ENCODE results near the gene SLC25A25. TPM values are rescaled to one million over a fixed set of nuclear protein-coding genes. Genes with fewer than 3 reads are reported as not detected.
A peak's percentile ranks its signal among the peaks of the same experiment; 100 is the strongest.
"Not testable (repeated sequence)": the region's sequence is repeated elsewhere in the genome, so short reads cannot be mapped to it uniquely, and the experiment has no call there.

The SLC25A25 gene
- total RNA-seq, 1 donor from 2014 or later = 16.8 TPM

GRCh38 chr9:128109050-128109709 lies 41.1 kb downstream of the SLC25A25 start:
- H3K4me1 Mint-ChIP-seq = peaks cover 3% of the 10 kb centered on the region
- H3K27ac Mint-ChIP-seq (ENCODE audit: unreplicated experiment) = no peak overlapping the region
- no peaks in the 10 kb centered on the region for H3K27me3 Mint-ChIP-seq (ENCODE audit: low read depth)
- H3K9me3 Mint-ChIP-seq = no peaks in the 10 kb centered on the region
- no peak for DNase-seq (ENCODE audit: low read depth, low spot score)
- peaks cover 5% of the 10 kb centered on the region for H3K36me3 Mint-ChIP-seq (ENCODE audit: low read depth)
- TF ChIP-seq, protein P1, sequence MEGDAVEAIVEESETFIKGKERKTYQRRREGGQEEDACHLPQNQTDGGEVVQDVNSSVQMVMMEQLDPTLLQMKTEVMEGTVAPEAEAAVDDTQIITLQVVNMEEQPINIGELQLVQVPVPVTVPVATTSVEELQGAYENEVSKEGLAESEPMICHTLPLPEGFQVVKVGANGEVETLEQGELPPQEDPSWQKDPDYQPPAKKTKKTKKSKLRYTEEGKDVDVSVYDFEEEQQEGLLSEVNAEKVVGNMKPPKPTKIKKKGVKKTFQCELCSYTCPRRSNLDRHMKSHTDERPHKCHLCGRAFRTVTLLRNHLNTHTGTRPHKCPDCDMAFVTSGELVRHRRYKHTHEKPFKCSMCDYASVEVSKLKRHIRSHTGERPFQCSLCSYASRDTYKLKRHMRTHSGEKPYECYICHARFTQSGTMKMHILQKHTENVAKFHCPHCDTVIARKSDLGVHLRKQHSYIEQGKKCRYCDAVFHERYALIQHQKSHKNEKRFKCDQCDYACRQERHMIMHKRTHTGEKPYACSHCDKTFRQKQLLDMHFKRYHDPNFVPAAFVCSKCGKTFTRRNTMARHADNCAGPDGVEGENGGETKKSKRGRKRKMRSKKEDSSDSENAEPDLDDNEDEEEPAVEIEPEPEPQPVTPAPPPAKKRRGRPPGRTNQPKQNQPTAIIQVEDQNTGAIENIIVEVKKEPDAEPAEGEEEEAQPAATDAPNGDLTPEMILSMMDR (conservative IDR thresholded peaks at IDR 0.05) = no peak
- peak overlapping the region; percentile 4 for H3K4me3 Mint-ChIP-seq

GRCh38 chr9:128111726-128112125 lies 43.7 kb downstream of the SLC25A25 start:
- not testable (repeated sequence) for H3K9me3 Mint-ChIP-seq; H3K4me1 Mint-ChIP-seq; H3K4me3 Mint-ChIP-seq; H3K36me3 Mint-ChIP-seq (ENCODE audit: low read depth); H3K27me3 Mint-ChIP-seq (ENCODE audit: low read depth); DNase-seq (ENCODE audit: low read depth, low spot score); H3K27ac Mint-ChIP-seq (ENCODE audit: unreplicated experiment)

DNA sequence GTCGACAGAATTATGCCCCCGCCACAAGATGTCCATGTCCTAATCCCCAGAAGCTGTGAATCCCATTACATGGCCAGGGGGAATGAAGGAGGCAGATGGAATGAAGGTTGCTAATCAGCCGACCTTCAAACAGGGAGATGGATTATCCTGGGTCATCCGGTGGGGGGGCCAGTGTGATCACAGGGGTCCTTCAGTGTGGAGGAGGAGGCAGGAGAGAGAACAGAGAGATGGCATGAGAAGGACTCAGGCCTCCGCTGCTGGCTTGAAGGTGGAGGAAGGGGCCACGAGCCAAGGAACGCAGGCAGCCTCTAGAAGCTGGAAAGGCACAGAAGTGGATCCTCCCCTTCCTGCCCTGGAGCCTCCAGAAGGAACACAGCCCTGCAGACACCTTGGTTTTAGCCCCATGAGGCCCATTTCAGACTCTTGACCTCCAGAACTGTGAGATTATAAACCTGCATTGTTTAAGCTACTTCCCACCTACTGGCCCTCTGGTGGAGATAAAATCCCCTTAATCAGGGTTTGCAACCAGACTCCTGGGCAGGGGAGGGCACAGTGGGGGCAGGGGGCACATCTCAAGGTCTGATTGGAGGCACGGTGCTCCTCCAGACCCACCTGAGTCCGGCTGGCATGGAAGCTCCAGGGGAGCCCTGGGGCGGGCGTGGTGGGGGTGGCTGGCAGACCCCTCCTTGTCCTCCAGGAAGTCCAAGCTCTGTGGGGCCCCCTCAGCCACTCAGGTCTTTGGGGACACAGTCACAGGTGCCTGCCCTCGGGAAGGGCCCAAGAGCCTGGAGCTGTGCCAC lies 45.7 kb downstream of the SLC25A25 start:
- Mint-ChIP-seq H3K27ac (ENCODE audit: unreplicated experiment) (peak overlapping the region; percentile 62), H3K4me1 (peaks cover 10% of the 10 kb centered on the region), H3K4me3 (no peak overlapping the region), H3K9me3 (no peaks in the 10 kb centered on the region), H3K27me3 (ENCODE audit: low read depth) (peaks cover 2% of the 10 kb centered on the region), H3K36me3 (ENCODE audit: low read depth) (peaks cover 5% of the 10 kb centered on the region)
- TF ChIP-seq, protein P1 (conservative IDR thresholded peaks at IDR 0.05) = no peak
- DNase-seq (ENCODE audit: low read depth, low spot score) = no peak

- no peaks in the 10 kb centered on the region for H3K9me3 Mint-ChIP-seq
- H3K36me3 Mint-ChIP-seq (ENCODE audit: low read depth) = peaks cover 5% of the 10 kb centered on the region
- no peak overlapping the region for H3K27ac Mint-ChIP-seq (ENCODE audit: unreplicated experiment)
- no peak overlapping the region for H3K4me3 Mint-ChIP-seq
- DNase-seq (ENCODE audit: low read depth, low spot score) = no peak
- peaks cover 6% of the 10 kb centered on the region for H3K4me1 Mint-ChIP-seq
- H3K27me3 Mint-ChIP-seq (ENCODE audit: low read depth) = peaks cover 2% of the 10 kb centered on the region
- TF ChIP-seq, protein P1 (conservative IDR thresholded peaks at IDR 0.05) = no peak
These were observed 46.5 kb downstream of the SLC25A25 start for GRCh38 chr9:128114326-128115186.

DNA sequence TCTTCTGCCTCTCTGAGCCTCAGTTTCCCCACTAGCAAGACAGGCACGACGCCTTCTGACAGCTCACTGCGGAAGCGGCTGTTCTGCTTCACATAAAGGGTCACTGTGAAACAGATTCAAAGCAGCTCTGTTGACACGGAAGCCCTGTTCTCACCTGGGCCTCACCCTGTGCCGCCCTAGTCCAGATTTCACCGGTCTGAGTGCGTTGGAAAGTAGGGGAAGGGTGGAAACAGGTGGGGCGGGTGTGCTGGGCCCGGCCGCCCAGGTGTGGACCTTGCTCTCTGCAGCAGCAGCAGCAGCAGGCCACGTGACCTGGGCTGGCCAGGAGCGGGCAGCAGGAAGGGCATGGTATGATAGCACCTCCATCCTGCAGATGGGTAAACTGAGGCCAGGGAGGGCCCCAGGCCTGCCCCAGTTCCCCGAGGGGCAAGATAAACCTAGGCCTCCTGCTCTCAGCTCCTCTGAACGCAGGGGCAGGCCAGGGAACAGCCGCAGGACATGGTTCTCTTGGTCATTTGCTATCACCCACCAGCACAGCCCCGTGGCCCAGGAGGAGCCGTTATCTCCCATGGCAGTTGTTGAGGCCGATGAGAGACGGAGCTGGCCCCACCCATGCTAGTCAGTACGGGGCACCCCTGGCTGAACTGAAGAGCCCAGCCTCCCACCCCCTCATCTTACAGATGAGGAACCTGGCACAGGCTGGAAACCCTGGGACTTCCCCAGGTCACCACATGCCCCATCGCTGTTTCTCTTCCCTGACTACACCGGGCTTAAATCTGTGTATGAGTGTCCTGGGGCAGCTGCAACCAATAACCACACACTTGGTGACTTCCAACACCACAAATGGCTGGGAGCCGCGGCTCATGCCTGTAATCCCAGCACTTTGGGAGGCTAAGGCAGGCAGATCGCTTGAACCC lies 47.4 kb downstream of the SLC25A25 start:
- H3K9me3 Mint-ChIP-seq = no peaks in the 10 kb centered on the region
- H3K27ac Mint-ChIP-seq (ENCODE audit: unreplicated experiment) = no peak overlapping the region
- peaks cover 5% of the 10 kb centered on the region for H3K36me3 Mint-ChIP-seq (ENCODE audit: low read depth)
- H3K4me3 Mint-ChIP-seq = no peak overlapping the region
- TF ChIP-seq, protein P1 (conservative IDR thresholded peaks at IDR 0.05) = no peak
- DNase-seq (ENCODE audit: low read depth, low spot score) = no peak
- H3K27me3 Mint-ChIP-seq (ENCODE audit: low read depth) = peaks cover 2% of the 10 kb centered on the region
- H3K4me1 Mint-ChIP-seq = peaks cover 6% of the 10 kb centered on the region

Data from neural crest cell (in vitro differentiated cells).